HL-60 (cell line): Measurements from ENCODE around the gene SIGLEC11.

Source experiments
- GABPA ChIP-seq: IDR thresholded peaks from 2 replicates; pipeline ENCODE4 v1.6.1; 2012; ENCODE audit warnings: low read depth
- POLR2AphosphoS5 ChIP-seq: IDR thresholded peaks from 2 replicates; pipeline ENCODE4 v1.6.1; 2012; ENCODE audit warnings: low read depth
- TF ChIP-seq, protein P1 (sequence below): IDR thresholded peaks from one replicate; pipeline ENCODE4 v1.5.1; 2011; ENCODE audit warnings: low read length, control low read depth, inconsistent platforms; ENCODE audit not compliant: insufficient read depth

DNA sequence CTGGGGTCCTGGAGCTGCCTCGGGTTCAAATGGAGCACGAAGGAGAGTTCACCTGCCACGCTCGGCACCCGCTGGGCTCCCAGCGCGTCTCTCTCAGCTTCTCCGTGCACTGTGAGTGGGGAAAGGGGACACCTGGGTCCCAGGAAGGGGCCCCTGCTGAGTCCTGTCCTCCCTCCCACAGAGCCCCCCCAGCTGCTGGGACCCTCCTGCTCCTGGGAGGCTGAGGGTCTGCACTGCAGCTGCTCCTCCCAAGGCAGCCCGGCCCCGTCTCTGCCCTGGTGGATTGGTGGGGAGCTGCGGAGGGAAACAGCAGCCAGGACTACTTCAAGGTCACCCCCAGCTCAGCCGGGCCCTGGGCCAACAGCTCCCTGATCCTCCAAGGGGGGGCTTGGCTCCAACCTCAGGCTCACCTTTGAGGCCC lies 11.0 kb upstream of the SIGLEC11 start:
- TF ChIP-seq POLR2AphosphoS5 (no peak), GABPA (no peak)
- TF ChIP-seq, protein P1, sequence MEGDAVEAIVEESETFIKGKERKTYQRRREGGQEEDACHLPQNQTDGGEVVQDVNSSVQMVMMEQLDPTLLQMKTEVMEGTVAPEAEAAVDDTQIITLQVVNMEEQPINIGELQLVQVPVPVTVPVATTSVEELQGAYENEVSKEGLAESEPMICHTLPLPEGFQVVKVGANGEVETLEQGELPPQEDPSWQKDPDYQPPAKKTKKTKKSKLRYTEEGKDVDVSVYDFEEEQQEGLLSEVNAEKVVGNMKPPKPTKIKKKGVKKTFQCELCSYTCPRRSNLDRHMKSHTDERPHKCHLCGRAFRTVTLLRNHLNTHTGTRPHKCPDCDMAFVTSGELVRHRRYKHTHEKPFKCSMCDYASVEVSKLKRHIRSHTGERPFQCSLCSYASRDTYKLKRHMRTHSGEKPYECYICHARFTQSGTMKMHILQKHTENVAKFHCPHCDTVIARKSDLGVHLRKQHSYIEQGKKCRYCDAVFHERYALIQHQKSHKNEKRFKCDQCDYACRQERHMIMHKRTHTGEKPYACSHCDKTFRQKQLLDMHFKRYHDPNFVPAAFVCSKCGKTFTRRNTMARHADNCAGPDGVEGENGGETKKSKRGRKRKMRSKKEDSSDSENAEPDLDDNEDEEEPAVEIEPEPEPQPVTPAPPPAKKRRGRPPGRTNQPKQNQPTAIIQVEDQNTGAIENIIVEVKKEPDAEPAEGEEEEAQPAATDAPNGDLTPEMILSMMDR: no peak
